Epithelial cell of esophagus (primary cell): ENCODE measurements around the gene LYPLAL1.
"Not testable (repeated sequence)": the region's sequence is repeated elsewhere in the genome, so short reads cannot be mapped to it uniquely, and the experiment has no call there.

ENCODE experiments used
- DNase-seq: peaks from one replicate; pipeline ENCODE4 v3.0.0; 2010; ENCODE audit warnings: low read depth
- H3K4me3 ChIP-seq: 2 replicates; pipeline ENCODE4 v1.5.1; 2011; ENCODE audit warnings: mild to moderate bottlenecking, low read length, control low read depth
- TF ChIP-seq, protein P1 (sequence below): IDR thresholded peaks from 2 replicates; pipeline ENCODE4 v1.5.1; 2011; ENCODE audit warnings: low read depth, mild to moderate bottlenecking, low read length, control low read depth, inconsistent platforms; ENCODE audit not compliant: insufficient read depth; ENCODE audit errors: missing control alignments

The LYPLAL1 gene

DNA sequence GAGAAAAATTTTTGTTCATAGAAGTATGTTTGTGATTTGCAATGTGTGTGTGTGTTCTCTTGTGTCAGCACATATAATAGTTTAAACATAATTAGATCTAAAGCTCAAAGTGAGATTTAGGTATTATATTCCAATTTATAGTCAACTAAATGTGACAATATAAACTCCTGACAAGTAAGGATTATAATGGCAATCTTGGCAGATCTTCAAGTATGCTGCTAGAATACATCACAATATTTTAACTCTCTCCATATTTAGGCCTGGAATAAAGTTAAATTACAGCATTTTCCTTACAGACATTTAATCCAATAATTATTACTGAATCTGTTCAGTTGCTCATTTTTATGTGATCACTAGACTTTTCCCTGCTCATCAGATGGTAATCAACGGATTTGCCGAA is 65.8 kb downstream of the LYPLAL1 start:
- DNase-seq, result no peak
- TF ChIP-seq, protein P1, sequence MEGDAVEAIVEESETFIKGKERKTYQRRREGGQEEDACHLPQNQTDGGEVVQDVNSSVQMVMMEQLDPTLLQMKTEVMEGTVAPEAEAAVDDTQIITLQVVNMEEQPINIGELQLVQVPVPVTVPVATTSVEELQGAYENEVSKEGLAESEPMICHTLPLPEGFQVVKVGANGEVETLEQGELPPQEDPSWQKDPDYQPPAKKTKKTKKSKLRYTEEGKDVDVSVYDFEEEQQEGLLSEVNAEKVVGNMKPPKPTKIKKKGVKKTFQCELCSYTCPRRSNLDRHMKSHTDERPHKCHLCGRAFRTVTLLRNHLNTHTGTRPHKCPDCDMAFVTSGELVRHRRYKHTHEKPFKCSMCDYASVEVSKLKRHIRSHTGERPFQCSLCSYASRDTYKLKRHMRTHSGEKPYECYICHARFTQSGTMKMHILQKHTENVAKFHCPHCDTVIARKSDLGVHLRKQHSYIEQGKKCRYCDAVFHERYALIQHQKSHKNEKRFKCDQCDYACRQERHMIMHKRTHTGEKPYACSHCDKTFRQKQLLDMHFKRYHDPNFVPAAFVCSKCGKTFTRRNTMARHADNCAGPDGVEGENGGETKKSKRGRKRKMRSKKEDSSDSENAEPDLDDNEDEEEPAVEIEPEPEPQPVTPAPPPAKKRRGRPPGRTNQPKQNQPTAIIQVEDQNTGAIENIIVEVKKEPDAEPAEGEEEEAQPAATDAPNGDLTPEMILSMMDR, result no peak

DNA sequence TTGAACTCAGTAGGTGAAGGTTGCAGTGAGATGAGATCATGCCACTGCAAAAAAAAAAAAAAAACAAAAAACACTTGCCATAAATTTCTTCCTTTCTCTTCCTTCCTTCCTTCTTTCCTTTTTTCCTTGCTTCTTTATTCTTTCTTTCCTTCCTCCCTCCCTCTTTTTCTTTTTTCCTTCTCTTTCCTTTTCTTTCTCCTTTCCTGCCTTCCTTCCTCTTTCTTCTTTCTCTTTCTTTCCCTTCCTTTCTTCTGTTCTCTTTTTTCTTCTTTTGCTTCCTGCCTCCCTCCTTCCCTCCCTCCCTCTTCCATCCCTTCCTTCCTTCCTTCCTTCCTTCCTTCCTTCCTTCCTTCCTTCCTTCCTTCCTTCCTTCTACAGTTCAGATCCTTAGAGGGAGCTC is 71.2 kb downstream of the LYPLAL1 start:
- H3K4me3 ChIP-seq, result no peak overlapping the region
- TF ChIP-seq, protein P1, result no peak
- DNase-seq, result no peak

More for the DNA sequence above, 65.8 kb downstream of the LYPLAL1 start:
- H3K4me3 ChIP-seq, result no peak overlapping the region

DNA sequence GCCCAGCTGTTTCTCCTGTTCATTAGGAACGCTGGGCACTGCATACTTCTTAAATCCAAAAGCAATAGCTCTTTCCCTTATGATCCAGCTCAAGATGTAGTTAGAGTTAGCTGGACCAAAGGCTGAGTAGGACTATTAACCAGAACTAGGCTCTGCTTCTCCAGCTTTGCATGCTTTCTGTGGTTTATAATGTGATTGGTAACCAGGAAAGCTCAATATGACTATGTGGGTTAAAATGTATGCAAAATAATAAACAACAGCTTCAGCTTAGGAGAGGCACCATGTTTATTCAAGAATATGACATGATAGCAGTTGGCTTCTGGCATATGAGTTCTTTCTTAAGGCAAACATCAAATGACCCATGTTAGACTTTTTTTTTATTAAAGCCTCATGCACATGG is 73.8 kb downstream of the LYPLAL1 start:
- no peak for DNase-seq
- H3K4me3 ChIP-seq, result no peak overlapping the region
- TF ChIP-seq, protein P1, result no peak

DNA sequence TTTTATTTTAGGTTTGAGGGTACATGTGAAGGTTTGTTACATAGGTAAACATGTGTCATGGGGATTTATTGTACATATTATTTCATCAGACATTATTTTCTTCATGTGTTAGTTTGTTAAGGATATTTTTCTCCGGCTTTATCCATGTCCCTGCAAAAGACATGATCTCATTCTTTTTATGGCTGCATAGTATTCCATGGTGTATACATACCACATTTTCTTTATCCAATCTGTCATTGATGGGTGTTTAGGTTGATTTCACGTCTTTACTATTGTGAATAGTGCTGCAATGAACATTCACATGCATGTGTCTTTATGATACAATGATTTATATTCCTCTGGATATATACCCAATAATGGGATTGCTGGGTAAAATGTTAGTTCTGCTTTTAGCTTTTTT is 76.8 kb downstream of the LYPLAL1 start:
- H3K4me3 ChIP-seq, DNase-seq: not testable (repeated sequence)

DNA sequence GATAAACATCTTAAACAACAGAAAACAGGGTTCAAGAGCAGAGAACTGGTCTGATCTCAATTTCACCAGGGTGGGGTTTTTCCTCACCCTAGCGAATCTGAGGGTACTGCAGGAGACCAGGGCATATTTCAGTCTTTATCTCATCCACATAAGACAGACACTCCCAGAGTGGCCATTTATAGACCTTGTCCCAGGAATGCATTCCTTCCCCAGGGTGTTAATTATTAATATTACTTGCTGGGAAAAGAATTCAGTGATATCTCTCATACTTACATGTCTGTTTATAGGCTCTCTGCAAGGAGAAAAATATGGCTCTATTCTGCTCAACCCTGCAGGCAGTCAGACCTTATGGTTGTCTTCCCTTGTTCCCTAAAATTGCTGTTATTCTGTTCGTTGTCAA is 84.1 kb downstream of the LYPLAL1 start:
- DNase-seq, result no peak
- TF ChIP-seq, protein P1, result no peak
- H3K4me3 ChIP-seq, result no peak overlapping the region

DNA sequence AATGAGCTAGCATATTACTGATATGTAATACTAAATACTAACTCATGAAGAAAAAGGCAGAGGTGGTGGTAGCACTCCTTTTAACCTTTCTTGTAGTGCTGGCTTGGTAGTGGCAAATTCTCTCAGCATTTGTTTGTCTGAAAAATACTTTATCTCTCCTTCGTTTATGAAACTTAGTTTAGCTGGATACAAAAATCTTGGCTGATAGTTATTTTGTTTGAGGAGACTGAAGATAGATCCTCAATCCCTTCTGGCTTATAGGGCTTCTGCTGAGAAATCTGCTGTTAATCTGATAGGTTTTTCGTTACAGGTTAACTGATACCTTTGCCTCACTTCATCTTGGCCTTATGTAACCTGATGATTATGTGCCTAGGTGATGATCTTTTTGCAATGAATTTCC is 87.8 kb downstream of the LYPLAL1 start:
- TF ChIP-seq, protein P1, result no peak
- H3K4me3 ChIP-seq, result no peak overlapping the region

More for the DNA sequence above, 87.8 kb downstream of the LYPLAL1 start:
- DNase-seq, result no peak
